ENCODE results near the gene STX12.
A peak's percentile ranks its signal among the peaks of the same experiment; 100 is the strongest.
"Not testable (repeated sequence)": the region's sequence is repeated elsewhere in the genome, so short reads cannot be mapped to it uniquely, and the experiment has no call there.

The STX12 gene

GRCh38 chr1:27871076-27871475, 98.1 kb downstream of the STX12 start:
- DNase-seq, result not testable (repeated sequence)

- peak; percentile 14 to 32 for DNase-seq
Observed at GRCh38 chr1:27872059-27872801, 99.2 kb downstream of the STX12 start, which contains the start of gene THEMIS2. Gene THEMIS2, plus strand, starts transcription at chr1:27872544. Its CDS starts 28 bp downstream, at chr1:27872572.

GRCh38 chr1:27872802-27873551, 100.0 kb downstream of the STX12 start:
- no peak for DNase-seq

- no peak for DNase-seq
Observed at GRCh38 chr1:27873671-27874384, 100.8 kb downstream of the STX12 start.

All from NCI-H1930 (cell line).